ENCODE results near the gene DIS3L2.
"Not testable (repeated sequence)": the region's sequence is repeated elsewhere in the genome, so short reads cannot be mapped to it uniquely, and the experiment has no call there.

The DIS3L2 gene

DNA sequence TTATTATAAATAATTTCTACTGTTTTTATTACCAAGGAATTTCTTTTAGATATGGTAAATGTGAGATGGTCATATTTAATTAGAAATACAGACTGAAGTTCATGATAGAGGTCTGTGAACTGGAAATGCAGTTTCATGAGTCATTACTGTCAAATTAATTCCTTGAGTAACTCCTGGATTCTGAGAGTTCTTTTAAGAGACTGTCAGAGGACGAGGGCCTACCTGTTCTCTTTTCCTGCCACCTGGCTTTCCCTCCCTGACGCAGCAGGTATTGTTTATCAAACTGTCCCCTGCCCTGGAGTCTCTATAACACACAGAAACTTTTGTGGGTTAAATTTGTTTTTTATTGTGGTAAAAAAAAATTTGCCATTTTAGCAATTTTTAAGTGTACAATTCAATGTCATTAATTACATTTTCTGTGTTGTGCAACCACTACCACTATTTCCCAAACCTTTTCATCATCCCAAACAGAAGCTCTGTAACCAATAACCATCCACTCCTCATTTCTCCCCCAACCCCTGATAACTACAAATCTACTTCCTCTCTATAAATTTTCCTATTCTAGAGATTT is 142.6 kb downstream of the DIS3L2 start:
- no peak for TF ChIP-seq CTCF (IDR thresholded peaks at IDR 0.05; ENCODE audit: control extremely low read depth, extremely low read depth, low read depth, missing control alignments)
- DNase-seq (ENCODE audit: extremely low spot score) = no peak
- POLR2A ChIA-PET = no interaction called here
- CTCF ChIA-PET = interaction anchor here (1.3 to 1.6 kb wide), 2 partner anchors 13 to 15 kb away, joined by 3 to 4 read pairs; no protein-coding TSS in a partner anchor

DNA sequence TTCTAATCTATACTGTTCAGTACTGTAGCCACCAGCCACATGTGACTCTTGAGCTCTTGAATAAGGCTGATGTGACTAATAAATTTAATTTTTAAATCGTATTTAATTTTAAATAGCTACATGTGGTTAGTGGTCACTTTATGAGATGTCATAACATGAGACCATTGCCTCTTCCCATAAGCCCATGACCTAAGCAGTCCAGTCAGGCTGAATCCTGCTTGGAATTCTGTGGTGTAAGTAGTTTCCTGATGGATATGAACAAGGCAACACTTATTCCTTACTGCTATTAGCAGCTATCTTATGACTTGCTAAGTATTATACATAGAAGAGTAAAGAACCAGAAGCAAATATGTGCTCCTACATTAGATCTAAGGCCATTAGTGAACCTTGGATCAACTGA is 150.0 kb downstream of the DIS3L2 start:
- POLR2A ChIA-PET = no interaction called here
- TF ChIP-seq CTCF (IDR thresholded peaks at IDR 0.05; ENCODE audit: control extremely low read depth, extremely low read depth, low read depth, missing control alignments) = no peak

DNA sequence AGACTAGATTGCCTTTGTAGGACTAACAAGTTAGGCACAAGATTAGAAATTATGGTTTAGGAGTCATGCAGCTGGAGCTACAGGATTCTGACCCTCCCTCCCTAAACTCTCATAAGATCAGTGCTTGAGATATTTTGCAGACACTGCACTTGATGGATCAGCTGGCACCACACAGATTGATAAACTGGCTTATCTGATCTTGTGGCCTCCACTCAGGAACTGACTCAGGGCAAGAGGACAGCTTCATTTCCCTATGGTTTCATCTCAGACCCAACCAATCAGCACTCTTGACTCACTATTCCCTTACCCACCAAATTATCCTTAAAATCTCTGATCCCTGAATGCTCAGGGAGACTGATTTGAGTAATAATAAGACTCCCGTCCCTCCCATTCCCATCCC is 152.3 kb downstream of the DIS3L2 start:
- TF ChIP-seq CTCF (IDR thresholded peaks at IDR 0.05; ENCODE audit: control extremely low read depth, extremely low read depth, low read depth, missing control alignments) = no peak
- ChIA-PET POLR2A (interaction anchor here (0.6 kb wide), 1 partner anchor 820 kb away, joined by 8 read pairs; no protein-coding TSS in a partner anchor), CTCF (interaction anchor here (1.0 kb wide), 1 partner anchor 42 kb away, joined by 4 read pairs; no protein-coding TSS in a partner anchor)
- no peak for DNase-seq (ENCODE audit: extremely low spot score)

More for the DNA sequence above, 150.0 kb downstream of the DIS3L2 start:
- DNase-seq (ENCODE audit: extremely low spot score) = no peak
- CTCF ChIA-PET = interaction anchor here (1.4 to 1.5 kb wide), 2 partner anchors 14 to 16 kb away, joined by 4 to 5 read pairs; no protein-coding TSS in a partner anchor

GRCh38 chr2:232115728-232116361 is 154.3 kb downstream of the DIS3L2 start:
- POLR2A ChIA-PET; DNase-seq (ENCODE audit: extremely low spot score): not testable (repeated sequence)
- CTCF ChIA-PET = interaction anchor here (1.3 to 2.3 kb wide), 3 partner anchors 7 to 24 kb away, joined by 4 to 14 read pairs (median 5); no protein-coding TSS in a partner anchor

GRCh38 chr2:232116852-232117251 is 155.3 kb downstream of the DIS3L2 start:
- ChIA-PET CTCF (interaction anchor here (0.8 to 2.3 kb wide), 5 partner anchors 8 to 199 kb away, joined by 3 to 14 read pairs (median 4); no protein-coding TSS in a partner anchor), POLR2A (no interaction called here)
- TF ChIP-seq CTCF (IDR thresholded peaks at IDR 0.05; ENCODE audit: control extremely low read depth, extremely low read depth, low read depth, missing control alignments) = no peak
- no peak for DNase-seq (ENCODE audit: extremely low spot score)

DNA sequence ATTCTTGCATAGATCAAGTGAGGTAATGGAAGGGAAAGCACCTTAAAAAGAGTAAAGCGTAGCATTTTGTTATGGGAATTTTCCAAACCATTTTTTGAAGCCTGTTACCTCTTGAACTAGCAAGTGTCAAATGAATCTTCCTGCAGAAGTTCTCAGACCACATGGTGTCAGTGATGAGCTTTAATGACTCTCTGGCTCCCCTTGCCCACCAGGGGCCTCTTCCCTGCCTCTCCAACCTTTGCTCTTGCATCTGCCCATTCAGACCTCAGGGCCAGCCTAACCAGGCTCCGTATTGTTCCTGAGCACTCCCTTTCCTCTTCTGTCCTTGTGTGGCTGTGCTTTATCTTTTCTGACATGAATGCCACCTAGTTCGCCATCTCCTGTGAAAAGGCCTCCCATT is 155.9 kb downstream of the DIS3L2 start:
- POLR2A ChIA-PET = no interaction called here
- DNase-seq (ENCODE audit: extremely low spot score) = no peak
- CTCF ChIA-PET = interaction anchor here (0.8 to 2.3 kb wide), 4 partner anchors 9 to 198 kb away, joined by 3 to 14 read pairs (median 4); no protein-coding TSS in a partner anchor
- no peak for TF ChIP-seq CTCF (IDR thresholded peaks at IDR 0.05; ENCODE audit: control extremely low read depth, extremely low read depth, low read depth, missing control alignments)

DNA sequence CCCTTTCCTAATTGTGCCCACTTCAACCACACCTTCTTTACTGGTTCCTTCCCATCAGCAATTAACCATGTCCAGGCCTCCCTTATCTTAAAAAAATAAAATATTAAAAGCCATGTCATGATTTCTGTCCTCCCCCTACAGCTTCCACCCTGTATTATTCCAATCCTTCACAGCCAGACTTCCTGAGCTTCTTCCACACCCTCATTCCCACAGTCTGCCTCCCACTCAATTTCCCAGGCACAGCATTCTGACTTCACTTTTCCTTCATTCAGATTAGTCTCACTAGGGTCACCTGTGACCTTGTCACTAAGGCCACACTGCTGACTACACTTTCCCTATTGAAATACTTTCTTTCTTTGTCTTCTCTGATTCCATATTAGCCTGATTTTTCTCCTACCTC is 159.4 kb downstream of the DIS3L2 start:
- ChIA-PET POLR2A (no interaction called here), CTCF (interaction anchor here (1.3 to 4.0 kb wide), 3 partner anchors 11 to 220 kb away, joined by 3 to 18 read pairs (median 5); no protein-coding TSS in a partner anchor)
- no peak for TF ChIP-seq CTCF (IDR thresholded peaks at IDR 0.05; ENCODE audit: control extremely low read depth, extremely low read depth, low read depth, missing control alignments)
- no peak for DNase-seq (ENCODE audit: extremely low spot score)
